Activated CD8-positive, alpha-beta memory T cell treated with anti-CD3 and anti-CD28 coated beads for 4 hours (primary cell): ENCODE data around the gene PLEKHB1.

Experiments used
- DNase-seq, 2 donors: peaks; one replicate each; pipeline ENCODE4 v3.0.0-alpha.2; 2020; ENCODE audit warnings: low read depth in 2 of 2

PLEKHB1 gene

GRCh38 chr11:73645972-73646631 lies at the start of gene PLEKHB1:
Gene PLEKHB1, plus strand, starts transcription at chr11:73646581. Its CDS starts 28 bp downstream, at chr11:73646609.
- no peak for DNase-seq

- DNase-seq, result no peak
These were observed 48.9 kb upstream of the PLEKHB1 start for GRCh38 chr11:73597336-73597955.

DNA sequence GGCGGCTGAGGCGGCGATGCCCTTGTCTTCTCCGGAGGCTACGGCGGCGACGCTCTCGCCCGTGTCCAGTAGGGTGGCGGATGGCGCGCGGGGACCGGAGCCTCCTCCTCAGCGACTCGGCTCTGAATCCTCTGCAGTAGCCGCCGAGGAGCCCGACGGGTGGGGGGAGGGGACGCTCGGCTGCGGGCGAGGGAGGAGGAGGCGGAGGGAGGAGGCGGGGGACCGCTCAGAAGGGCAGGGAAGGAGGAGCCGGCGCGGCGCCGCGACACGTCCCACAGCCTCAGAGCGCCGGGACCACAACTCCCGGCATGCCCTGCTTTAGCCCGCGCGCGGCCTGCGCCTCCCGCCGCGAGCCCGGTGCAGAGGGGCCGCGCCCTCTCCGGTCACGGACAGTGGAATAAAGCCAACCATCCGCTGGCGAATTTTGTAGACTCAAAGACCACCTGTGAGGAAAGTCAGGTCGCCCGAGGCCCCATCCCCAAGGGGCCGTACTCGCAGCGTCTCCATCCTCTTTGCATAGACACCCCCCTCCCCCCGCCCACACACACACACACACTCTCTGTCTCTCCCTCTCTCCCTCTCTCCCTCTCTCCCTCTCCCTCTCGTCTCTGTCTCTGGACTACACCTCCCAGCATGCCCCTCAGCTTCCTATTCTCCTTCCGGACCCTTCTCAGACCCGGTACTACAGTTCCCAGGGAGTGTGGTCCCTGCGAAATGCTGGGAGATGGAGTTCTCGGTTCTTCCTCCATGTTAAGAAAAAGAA lies 48.2 kb upstream of the PLEKHB1 start, which contains the start of gene FAM168A:
Gene FAM168A, minus strand, starts transcription at position 157 of the 763 bp plus-strand sequence. CDS start 129,638 bp downstream, outside the sequence.
- peak; percentile 81 to 87 for DNase-seq

GRCh38 chr11:73598719-73599379 lies 47.5 kb upstream of the PLEKHB1 start:
- DNase-seq, result no peak

DNA sequence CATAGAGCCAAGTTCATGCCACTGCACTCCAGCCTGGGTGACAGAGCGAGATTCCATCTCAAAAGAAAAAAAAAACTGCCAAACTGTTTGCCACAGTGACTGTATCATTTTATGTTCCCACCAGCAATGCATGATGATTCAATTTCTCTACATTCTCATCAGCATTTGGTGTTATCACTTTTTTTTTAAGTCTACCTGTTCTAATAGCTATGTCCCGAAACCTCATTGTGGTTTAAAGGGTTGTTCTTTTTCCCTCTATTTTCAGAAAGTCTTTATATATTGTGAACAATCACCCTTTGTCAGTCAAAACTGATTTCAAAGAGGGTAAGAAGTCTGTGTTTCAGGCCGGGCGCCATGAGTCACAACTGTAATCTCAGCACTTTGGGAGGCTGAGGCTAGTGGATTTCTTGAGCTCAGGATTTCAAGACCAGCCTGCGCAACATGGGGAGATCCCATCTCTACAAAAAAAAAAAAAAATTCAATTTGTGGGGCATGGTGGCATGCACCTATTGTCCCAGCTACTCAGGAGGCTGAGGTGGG lies 33.7 kb upstream of the PLEKHB1 start:
- DNase-seq, result no peak

GRCh38 chr11:73614591-73614990 lies 31.8 kb upstream of the PLEKHB1 start:
- no peak for DNase-seq

GRCh38 chr11:73622926-73623593 lies 23.3 kb upstream of the PLEKHB1 start:
- DNase-seq, result no peak

- DNase-seq, result no peak
These were observed 22.7 kb upstream of the PLEKHB1 start for GRCh38 chr11:73623686-73624085.

DNA sequence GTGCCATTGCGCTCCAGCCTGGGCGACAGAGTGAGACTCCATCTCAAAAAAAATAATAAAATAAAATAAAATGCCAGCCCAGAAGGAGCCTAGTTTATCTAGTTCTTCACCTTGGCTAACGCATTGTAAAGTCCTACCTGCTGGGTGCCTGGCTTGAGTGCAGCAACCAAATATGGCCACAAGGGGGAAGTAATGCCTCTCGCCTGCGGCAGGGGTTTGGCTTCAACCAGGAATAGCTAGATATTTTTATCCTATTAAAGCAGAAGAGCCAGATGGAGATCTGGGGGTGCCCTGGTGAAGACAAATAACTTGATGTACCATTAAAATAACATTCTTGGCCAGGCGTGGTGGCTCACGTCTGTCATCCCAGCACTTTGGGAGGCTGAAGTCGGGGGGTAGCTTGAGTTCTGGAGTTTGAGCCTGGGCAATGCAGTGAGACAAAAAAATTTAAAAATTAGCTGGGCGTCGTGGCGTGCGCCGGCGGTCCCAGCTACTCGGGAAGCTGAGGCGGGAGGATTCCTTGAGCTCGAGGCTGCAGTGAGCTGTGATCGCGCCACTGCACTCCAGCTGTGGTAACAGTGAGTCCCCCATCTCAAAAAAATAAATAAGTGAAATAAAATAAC lies 20.6 kb upstream of the PLEKHB1 start:
- DNase-seq, result peak; percentile 32 to 36

DNA sequence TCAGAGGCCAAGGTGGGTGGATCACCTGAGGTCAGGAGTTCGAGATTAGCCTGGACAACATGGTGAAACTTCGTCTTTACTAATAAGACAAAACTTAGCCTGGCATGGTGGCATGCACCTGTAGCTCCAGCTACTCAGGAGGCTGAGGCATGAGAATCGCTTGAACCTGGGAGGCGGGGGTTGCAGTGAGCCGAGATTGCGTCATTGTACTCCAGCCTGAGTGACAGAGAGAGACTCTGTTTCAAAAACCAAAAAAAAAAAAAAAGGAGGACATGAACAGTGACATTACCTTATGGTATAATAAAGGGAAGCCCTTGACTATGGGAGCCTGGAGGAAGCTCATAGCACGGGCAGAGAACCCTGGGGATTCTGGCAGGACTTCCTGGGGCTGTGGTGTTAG lies 16.5 kb upstream of the PLEKHB1 start:
- no peak for DNase-seq

- no peak for DNase-seq
These were observed 13.4 kb upstream of the PLEKHB1 start for GRCh38 chr11:73632996-73633395.

- DNase-seq, result no peak
These were observed 12.4 kb upstream of the PLEKHB1 start for GRCh38 chr11:73633999-73634398.

DNA sequence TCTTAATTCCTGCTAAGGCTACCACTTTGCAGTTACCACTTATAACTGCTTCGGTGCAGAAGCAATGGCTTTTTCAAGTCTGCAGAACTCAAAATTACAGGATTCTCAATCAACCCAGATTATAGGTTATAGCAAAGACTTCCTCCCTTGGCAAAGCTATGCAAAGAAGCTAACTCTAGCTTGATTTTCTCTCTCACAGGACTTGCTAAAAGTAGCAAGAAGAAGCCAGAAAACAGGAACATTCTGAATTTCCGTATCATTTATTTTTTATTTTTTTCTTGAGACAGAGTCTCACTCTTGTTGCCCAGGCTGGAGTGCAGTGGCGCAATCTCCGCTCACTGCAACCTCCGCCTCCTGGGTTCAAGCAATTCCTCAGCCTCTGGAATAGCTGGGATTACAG lies 10.7 kb upstream of the PLEKHB1 start:
- no peak for DNase-seq

DNA sequence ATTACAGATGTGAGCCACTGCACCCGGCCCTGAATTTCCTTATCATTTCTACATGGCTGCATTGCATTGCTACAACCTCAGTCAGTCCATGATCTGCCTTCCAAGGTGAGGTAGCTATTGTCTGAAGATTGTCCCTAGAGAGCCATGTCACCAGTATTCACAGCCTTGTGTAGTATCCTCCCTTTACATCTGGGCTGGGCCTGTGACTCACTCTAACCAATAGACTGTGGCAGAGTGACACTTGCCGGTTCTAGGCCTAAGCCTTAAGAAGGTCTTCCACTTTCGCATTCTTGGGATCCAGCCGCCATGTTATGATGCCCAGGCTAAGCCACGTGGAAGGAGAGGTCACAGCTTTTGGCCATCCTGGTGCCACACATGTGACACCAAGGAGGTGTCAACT lies 10.1 kb upstream of the PLEKHB1 start:
- no peak for DNase-seq

DNA sequence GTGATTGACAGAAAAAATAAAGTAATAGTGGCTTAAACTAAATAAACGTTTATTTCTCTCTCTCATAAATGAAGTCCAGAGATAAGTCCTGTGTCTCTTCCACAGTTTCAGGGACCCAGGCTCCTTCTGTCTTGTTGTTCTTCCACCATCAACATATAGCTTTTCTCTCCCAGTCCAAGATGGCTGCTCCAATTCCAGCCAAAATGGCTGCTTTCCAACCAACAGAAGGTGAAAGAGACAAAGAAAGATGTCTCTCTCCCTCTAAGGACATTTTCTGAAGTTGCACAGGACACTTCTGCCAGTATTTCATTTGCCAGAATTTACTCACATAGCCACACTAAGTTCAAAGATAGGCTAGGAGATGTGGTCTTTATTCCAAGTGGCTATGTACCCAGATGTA lies 9.4 kb upstream of the PLEKHB1 start:
- no peak for DNase-seq

GRCh38 chr11:73640592-73640991 lies 5.8 kb upstream of the PLEKHB1 start:
- no peak for DNase-seq

- no peak for DNase-seq
These were observed 4.7 kb upstream of the PLEKHB1 start for GRCh38 chr11:73641668-73642067.

DNA sequence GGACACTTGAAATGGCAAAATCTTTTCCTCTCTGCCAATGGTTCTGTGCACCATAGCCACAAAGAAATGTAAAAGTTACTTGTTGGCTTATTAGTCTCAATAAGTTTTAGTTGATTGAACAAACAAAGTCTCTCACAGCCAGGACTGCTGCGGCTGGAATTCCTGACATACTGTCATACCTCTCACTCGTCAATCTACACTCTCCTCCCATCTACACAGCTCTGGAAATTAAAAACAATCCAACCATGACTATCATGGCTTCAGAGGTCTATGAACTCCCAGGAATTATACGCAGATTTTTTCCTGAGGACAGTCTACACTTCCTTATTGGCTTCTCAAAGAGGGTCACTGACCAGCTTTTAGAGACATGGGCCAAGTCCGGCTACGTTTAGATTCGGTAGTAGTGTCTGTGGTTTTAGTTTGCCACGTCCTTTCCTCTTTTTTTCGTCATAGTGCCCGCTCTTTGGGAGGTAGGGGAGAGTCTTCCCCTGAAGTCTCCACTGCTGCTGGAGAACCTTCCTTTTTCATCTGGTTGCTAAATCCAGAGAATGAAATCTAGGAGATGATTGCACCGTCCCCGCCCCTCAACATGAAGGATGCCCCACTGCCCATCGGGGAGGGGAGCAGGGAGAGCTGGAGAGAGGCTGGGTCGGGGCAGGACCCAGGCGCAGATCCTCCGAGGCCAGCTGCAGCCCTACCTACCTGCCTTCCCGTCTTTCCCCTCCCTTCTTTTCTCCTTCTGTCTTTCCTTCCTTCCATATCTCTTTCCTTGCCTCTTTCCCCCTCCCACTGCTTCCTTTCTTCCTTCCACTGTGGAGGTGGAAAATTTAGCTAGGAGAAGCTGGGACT lies 1.0 kb upstream of the PLEKHB1 start:
- no peak for DNase-seq

DNA sequence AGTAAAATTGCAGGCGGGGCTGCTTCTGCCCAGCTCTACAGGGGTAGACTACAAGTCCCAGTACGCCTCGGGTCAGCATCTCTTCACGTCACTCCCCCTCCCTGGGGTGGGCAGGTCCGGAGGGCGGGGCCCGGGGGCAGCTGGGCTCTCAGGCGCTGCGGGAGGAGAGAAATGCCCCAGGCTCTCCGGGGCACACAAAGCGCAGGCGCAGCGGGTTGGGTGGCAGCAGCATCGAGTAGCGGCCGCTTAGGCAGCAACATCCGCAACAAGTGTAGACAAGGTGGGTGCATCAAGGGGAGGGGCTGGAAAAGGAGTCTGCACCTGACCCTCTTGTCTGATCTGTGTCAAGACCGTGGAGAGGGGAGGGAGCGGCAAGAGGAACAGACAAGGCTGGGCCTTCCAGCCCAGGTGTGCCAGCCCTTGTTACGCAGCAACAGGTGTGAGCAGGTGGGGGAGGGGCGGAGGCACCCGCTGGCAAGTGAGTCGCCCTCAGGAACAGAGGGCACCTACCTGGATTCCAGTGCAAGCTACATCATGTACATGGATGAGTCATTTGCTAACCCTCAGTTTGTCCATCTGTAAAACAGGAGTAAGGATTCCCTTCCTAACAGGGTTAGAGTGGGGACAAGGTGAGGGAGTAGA lies 1.2 kb downstream of the PLEKHB1 start:
- peak; percentile 80 to 84 for DNase-seq
